ENCODE data around the gene TTC9. TPM values are rescaled to one million over a fixed set of nuclear protein-coding genes. Genes with fewer than 3 reads are reported as not detected.
"Not testable (repeated sequence)": the region's sequence is repeated elsewhere in the genome, so short reads cannot be mapped to it uniquely, and the experiment has no call there.

The TTC9 gene
- total RNA-seq, 1 experiment from 2014 or later: 3.6 TPM

GRCh38 chr14:70700955-70701585, 59.4 kb downstream of the TTC9 start:
- no peaks in the 10 kb centered on the region for H3K27me3 ChIP-seq (ENCODE audit: low read length)
- H3K4me2 ChIP-seq (ENCODE audit: low read length): no peak overlapping the region
- H3K27ac ChIP-seq (ENCODE audit: low read length): no peak overlapping the region
- no peak overlapping the region for H3K9ac ChIP-seq (ENCODE audit: low read length)
- no peaks in the 10 kb centered on the region for H3F3A ChIP-seq (ENCODE audit: low read length, unreplicated experiment)
- intact Hi-C loops (cut with micrococcal nuclease): no loop called here
- no peak overlapping the region for H2AFZ ChIP-seq (ENCODE audit: low read length)
- no peaks in the 10 kb centered on the region for H4K20me1 ChIP-seq (ENCODE audit: low read length)
- ChIA-PET POLR2A (ENCODE audit: unreplicated experiment) (no interaction called here), CTCF (no interaction called here)
- DNase-seq (no peak), ATAC-seq (no peak)
- H3K9me3 ChIP-seq (ENCODE audit: low read length): no peaks in the 10 kb centered on the region
- no TSS peak for BruUV-seq (replicated peaks)
- H3K4me3 ChIP-seq (ENCODE audit: low read length): no peak overlapping the region
- no peak for TF ChIP-seq CTCF (conservative IDR thresholded peaks at IDR 0.05; ENCODE audit: low read depth, low read length)
- TF ChIP-seq EZH2phosphoT487 (IDR thresholded peaks at IDR 0.05; ENCODE audit: borderline replicate concordance, low read length): no peak
- no peak for TF ChIP-seq EZH2 (IDR thresholded peaks at IDR 0.05; ENCODE audit: low read length, unreplicated experiment)
- H3K36me3 ChIP-seq (ENCODE audit: low read depth, low read length): no peaks in the 10 kb centered on the region
- no peaks in the 10 kb centered on the region for H3K9me2 ChIP-seq (replicated peaks; ENCODE audit: low read length)
- H3K4me1 ChIP-seq (ENCODE audit: insufficient read depth, low read length): peaks cover 27% of the 10 kb centered on the region
- no peaks in the 10 kb centered on the region for H3K79me2 ChIP-seq (ENCODE audit: low read length)

GRCh38 chr14:70701610-70702009, 59.9 kb downstream of the TTC9 start:
- no peak overlapping the region for H3K4me2 ChIP-seq (ENCODE audit: low read length)
- no peaks in the 10 kb centered on the region for H3K27me3 ChIP-seq (ENCODE audit: low read length)
- intact Hi-C loops (cut with micrococcal nuclease): no loop called here
- DNase-seq (no peak), ATAC-seq (no peak)
- no peak overlapping the region for H3K9ac ChIP-seq (ENCODE audit: low read length)
- H3K79me2 ChIP-seq (ENCODE audit: low read length): no peaks in the 10 kb centered on the region
- TF ChIP-seq EZH2phosphoT487 (IDR thresholded peaks at IDR 0.05; ENCODE audit: borderline replicate concordance, low read length) (no peak), EZH2 (IDR thresholded peaks at IDR 0.05; ENCODE audit: low read length, unreplicated experiment) (no peak), CTCF (conservative IDR thresholded peaks at IDR 0.05; ENCODE audit: low read depth, low read length) (no peak)
- H4K20me1 ChIP-seq (ENCODE audit: low read length): no peaks in the 10 kb centered on the region
- H3K27ac ChIP-seq (ENCODE audit: low read length): no peak overlapping the region
- H3K9me2 ChIP-seq (replicated peaks; ENCODE audit: low read length): no peaks in the 10 kb centered on the region
- no peaks in the 10 kb centered on the region for H3K9me3 ChIP-seq (ENCODE audit: low read length)
- BruUV-seq (replicated peaks): no TSS peak
- ChIA-PET POLR2A (ENCODE audit: unreplicated experiment) (no interaction called here), CTCF (no interaction called here)
- no peak overlapping the region for H3K4me3 ChIP-seq (ENCODE audit: low read length)
- H3K36me3 ChIP-seq (ENCODE audit: low read depth, low read length): no peaks in the 10 kb centered on the region
- peaks cover 29% of the 10 kb centered on the region for H3K4me1 ChIP-seq (ENCODE audit: insufficient read depth, low read length)
- no peak overlapping the region for H2AFZ ChIP-seq (ENCODE audit: low read length)
- H3F3A ChIP-seq (ENCODE audit: low read length, unreplicated experiment): no peaks in the 10 kb centered on the region

- H3K4me2 ChIP-seq (ENCODE audit: low read length): no peak overlapping the region
- TF ChIP-seq CTCF (conservative IDR thresholded peaks at IDR 0.05; ENCODE audit: low read depth, low read length) (no peak), EZH2phosphoT487 (IDR thresholded peaks at IDR 0.05; ENCODE audit: borderline replicate concordance, low read length) (no peak), EZH2 (IDR thresholded peaks at IDR 0.05; ENCODE audit: low read length, unreplicated experiment) (no peak)
- no peaks in the 10 kb centered on the region for H3F3A ChIP-seq (ENCODE audit: low read length, unreplicated experiment)
- no peak overlapping the region for H3K27ac ChIP-seq (ENCODE audit: low read length)
- no peak overlapping the region for H3K9ac ChIP-seq (ENCODE audit: low read length)
- no peaks in the 10 kb centered on the region for H3K9me3 ChIP-seq (ENCODE audit: low read length)
- no TSS peak for BruUV-seq (replicated peaks)
- H3K79me2 ChIP-seq (ENCODE audit: low read length): no peaks in the 10 kb centered on the region
- H3K36me3 ChIP-seq (ENCODE audit: low read depth, low read length): no peaks in the 10 kb centered on the region
- H2AFZ ChIP-seq (ENCODE audit: low read length): no peak overlapping the region
- no peaks in the 10 kb centered on the region for H3K27me3 ChIP-seq (ENCODE audit: low read length)
- ATAC-seq (no peak), DNase-seq (no peak)
- intact Hi-C loops (cut with micrococcal nuclease): no loop called here
- no peak overlapping the region for H3K4me3 ChIP-seq (ENCODE audit: low read length)
- ChIA-PET CTCF (interaction anchor here (0.7 kb wide), 1 partner anchor 11 kb away, joined by 3 read pairs; no protein-coding TSS in a partner anchor), POLR2A (ENCODE audit: unreplicated experiment) (no interaction called here)
- H3K9me2 ChIP-seq (replicated peaks; ENCODE audit: low read length): no peaks in the 10 kb centered on the region
- H4K20me1 ChIP-seq (ENCODE audit: low read length): no peaks in the 10 kb centered on the region
- H3K4me1 ChIP-seq (ENCODE audit: insufficient read depth, low read length): peaks cover 32% of the 10 kb centered on the region
These were observed 60.4 kb downstream of the TTC9 start for GRCh38 chr14:70702161-70702560.

GRCh38 chr14:70703621-70704168, 62.0 kb downstream of the TTC9 start:
- H3K79me2 ChIP-seq (ENCODE audit: low read length); H3K9ac ChIP-seq (ENCODE audit: low read length); H3F3A ChIP-seq (ENCODE audit: low read length, unreplicated experiment); H2AFZ ChIP-seq (ENCODE audit: low read length); H3K27me3 ChIP-seq (ENCODE audit: low read length); H3K9me3 ChIP-seq (ENCODE audit: low read length); H3K27ac ChIP-seq (ENCODE audit: low read length); POLR2A ChIA-PET (ENCODE audit: unreplicated experiment); H3K4me3 ChIP-seq (ENCODE audit: low read length); H3K36me3 ChIP-seq (ENCODE audit: low read depth, low read length); BruUV-seq (replicated peaks); H4K20me1 ChIP-seq (ENCODE audit: low read length); H3K9me2 ChIP-seq (replicated peaks; ENCODE audit: low read length); H3K4me2 ChIP-seq (ENCODE audit: low read length); ATAC-seq; CTCF ChIA-PET; DNase-seq; intact Hi-C loops (cut with micrococcal nuclease): not testable (repeated sequence)
- peaks cover 22% of the 10 kb centered on the region for H3K4me1 ChIP-seq (ENCODE audit: insufficient read depth, low read length)
